GM23338 (cell line): Measurements from ENCODE around the gene R3HDM4.
"Not testable (repeated sequence)": the region's sequence is repeated elsewhere in the genome, so short reads cannot be mapped to it uniquely, and the experiment has no call there.

Source experiments
- CREB1 ChIP-seq: fragments of 250-450 bp; sonication (Bioruptor Pico); IDR thresholded peaks from 2 replicates; pipeline ENCODE4 v1.5.0; 2020; ENCODE audit warnings: low read depth, mild to moderate bottlenecking, moderate library complexity
- CTCF ChIP-seq, 2 experiments: fragments of 200-600 bp in 1 of 2; sonication (generic) in 1 of 2; conservative IDR thresholded peaks; 2 replicates each; pipeline versions ENCODE4 v1.5.1 to v1.6.1; 2016 to 2017; ENCODE audit warnings: antibody characterized with exemption in 2 of 2, low read depth in 2 of 2, mild to moderate bottlenecking in 2 of 2, moderate library complexity in 1 of 2
- ETS1 ChIP-seq: IDR thresholded peaks from 2 replicates; pipeline ENCODE4 v1.6.1; 2016; ENCODE audit warnings: antibody characterized with exemption
- EZH2 ChIP-seq: fragments of 200-600 bp; sonication (generic); IDR thresholded peaks from one replicate; pipeline ENCODE4 v1.8.0; 2017; ENCODE audit warnings: antibody characterized with exemption, mild to moderate bottlenecking, low read depth; ENCODE audit not compliant: unreplicated experiment
- EZH2phosphoT487 ChIP-seq: fragments of 200-600 bp; sonication (generic); IDR thresholded peaks from one replicate; pipeline ENCODE4 v1.8.1; 2018; ENCODE audit warnings: antibody characterized with exemption; ENCODE audit not compliant: unreplicated experiment
- JUNB ChIP-seq: IDR thresholded peaks from one replicate; pipeline ENCODE4 v1.6.1; 2016; ENCODE audit warnings: antibody characterized with exemption; ENCODE audit not compliant: unreplicated experiment
- NANOG ChIP-seq: IDR thresholded peaks from 2 replicates; pipeline ENCODE4 v1.6.1; 2016; ENCODE audit warnings: antibody characterized with exemption, borderline replicate concordance
- POLR2AphosphoS5 ChIP-seq: IDR thresholded peaks from 2 replicates; pipeline ENCODE4 v1.6.1; 2016; ENCODE audit warnings: antibody characterized with exemption, low read depth
- STAT1 ChIP-seq: IDR thresholded peaks from one replicate; pipeline ENCODE4 v1.6.1; 2016; ENCODE audit warnings: antibody characterized with exemption; ENCODE audit not compliant: unreplicated experiment
- ZNF114 ChIP-seq: fragments of 250-450 bp; sonication (Bioruptor Pico); IDR thresholded peaks from 2 replicates; pipeline ENCODE4 v1.5.0; 2020; ENCODE audit warnings: mild to moderate bottlenecking, moderate library complexity
- ZNF462 ChIP-seq: fragments of 250-450 bp; sonication (Bioruptor Pico); IDR thresholded peaks from 2 replicates; pipeline ENCODE4 v1.5.0; 2020; ENCODE audit warnings: mild to moderate bottlenecking, moderate library complexity
- TF ChIP-seq, protein P1 (sequence below): IDR thresholded peaks from one replicate; pipeline ENCODE4 v1.6.1; 2018; ENCODE audit warnings: antibody characterized with exemption; ENCODE audit not compliant: unreplicated experiment

GRCh38 chr19:853614-854220 lies 59.3 kb downstream of the R3HDM4 start:
- not testable (repeated sequence) for TF ChIP-seq EZH2; EZH2phosphoT487; CTCF (conservative IDR thresholded peaks at IDR 0.05; ENCODE audit: low read depth in 2 of 2); POLR2AphosphoS5; NANOG; CREB1 (CRISPR knock-in tag); JUNB; ZNF462 (CRISPR knock-in tag); ETS1; ZNF114 (CRISPR knock-in tag); STAT1
- TF ChIP-seq, protein P1, sequence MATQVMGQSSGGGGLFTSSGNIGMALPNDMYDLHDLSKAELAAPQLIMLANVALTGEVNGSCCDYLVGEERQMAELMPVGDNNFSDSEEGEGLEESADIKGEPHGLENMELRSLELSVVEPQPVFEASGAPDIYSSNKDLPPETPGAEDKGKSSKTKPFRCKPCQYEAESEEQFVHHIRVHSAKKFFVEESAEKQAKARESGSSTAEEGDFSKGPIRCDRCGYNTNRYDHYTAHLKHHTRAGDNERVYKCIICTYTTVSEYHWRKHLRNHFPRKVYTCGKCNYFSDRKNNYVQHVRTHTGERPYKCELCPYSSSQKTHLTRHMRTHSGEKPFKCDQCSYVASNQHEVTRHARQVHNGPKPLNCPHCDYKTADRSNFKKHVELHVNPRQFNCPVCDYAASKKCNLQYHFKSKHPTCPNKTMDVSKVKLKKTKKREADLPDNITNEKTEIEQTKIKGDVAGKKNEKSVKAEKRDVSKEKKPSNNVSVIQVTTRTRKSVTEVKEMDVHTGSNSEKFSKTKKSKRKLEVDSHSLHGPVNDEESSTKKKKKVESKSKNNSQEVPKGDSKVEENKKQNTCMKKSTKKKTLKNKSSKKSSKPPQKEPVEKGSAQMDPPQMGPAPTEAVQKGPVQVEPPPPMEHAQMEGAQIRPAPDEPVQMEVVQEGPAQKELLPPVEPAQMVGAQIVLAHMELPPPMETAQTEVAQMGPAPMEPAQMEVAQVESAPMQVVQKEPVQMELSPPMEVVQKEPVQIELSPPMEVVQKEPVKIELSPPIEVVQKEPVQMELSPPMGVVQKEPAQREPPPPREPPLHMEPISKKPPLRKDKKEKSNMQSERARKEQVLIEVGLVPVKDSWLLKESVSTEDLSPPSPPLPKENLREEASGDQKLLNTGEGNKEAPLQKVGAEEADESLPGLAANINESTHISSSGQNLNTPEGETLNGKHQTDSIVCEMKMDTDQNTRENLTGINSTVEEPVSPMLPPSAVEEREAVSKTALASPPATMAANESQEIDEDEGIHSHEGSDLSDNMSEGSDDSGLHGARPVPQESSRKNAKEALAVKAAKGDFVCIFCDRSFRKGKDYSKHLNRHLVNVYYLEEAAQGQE, result not testable (repeated sequence)
